Measurements from ENCODE around the gene RBM43. TPM values are rescaled to one million over a fixed set of nuclear protein-coding genes. Genes with fewer than 3 reads are reported as not detected.

Gene RBM43
- polyA plus RNA-seq, 1 donor (not counting 4 experiments of a cell fraction or from before 2014, with no cell fraction given): 2.7 TPM

DNA sequence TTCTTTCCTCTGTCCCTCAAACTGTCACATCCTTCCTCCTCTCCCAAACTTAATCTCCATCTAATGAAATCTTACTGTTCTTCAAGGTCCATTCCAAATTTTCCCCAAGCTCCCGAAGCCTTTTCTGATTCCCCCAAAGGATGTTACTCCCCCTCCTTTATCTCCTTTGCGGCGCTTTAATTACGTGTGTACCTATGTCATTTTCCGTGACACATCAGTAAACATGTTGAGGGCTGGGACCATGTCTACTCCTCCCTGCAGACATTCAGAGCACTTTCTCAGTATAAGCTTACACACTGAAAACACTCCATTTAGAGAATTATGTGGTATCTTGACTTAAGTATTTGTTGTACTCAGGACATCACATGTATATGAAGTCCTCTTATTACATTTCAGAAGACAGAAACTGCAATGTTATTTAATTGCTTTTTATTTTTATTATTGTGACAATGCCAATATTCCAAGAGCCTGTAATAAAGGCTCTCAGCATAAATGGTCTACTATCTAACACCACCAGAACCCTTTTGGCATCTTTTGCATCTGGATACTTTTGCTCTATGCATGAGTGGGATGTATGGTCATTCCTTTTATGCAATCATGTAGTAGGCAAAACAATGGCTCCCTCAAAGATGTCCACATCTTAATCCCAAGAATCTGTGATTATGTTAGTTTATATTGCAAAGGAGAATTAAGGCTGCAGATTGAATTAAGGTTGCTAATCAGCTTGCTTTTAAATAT is 26.0 kb upstream of the RBM43 start:
- Histone ChIP-seq H2AFZ (ENCODE audit: control insufficient read depth, low read length) (no peak overlapping the region), H3K9ac (ENCODE audit: control insufficient read depth, extremely low read depth, insufficient read depth, low read length) (no peak overlapping the region), H3K27ac (ENCODE audit: control insufficient read depth, insufficient read depth, low read length) (no peak overlapping the region), H3K36me3 (ENCODE audit: control insufficient read depth in 2 of 2, extremely low read depth in 1 of 2, insufficient read depth in 2 of 2, low read length in 2 of 2) (no peaks in the 10 kb centered on the region), H3K79me2 (ENCODE audit: control insufficient read depth, insufficient read depth, low read length) (no peaks in the 10 kb centered on the region), H3K9me1 (ENCODE audit: control insufficient read depth, extremely low read depth, insufficient read depth, low read length) (no peaks in the 10 kb centered on the region), H3K9me3 (ENCODE audit: control insufficient read depth, low read depth, low read length) (no peaks in the 10 kb centered on the region), H3K27me3 (ENCODE audit: control insufficient read depth, extremely low read depth, insufficient read depth, low read length) (no peaks in the 10 kb centered on the region), H3K4me1 (ENCODE audit: control insufficient read depth, extremely low read depth, insufficient read depth, low read length) (peaks cover 10% of the 10 kb centered on the region), H3K4me2 (ENCODE audit: control insufficient read depth, extremely low read depth, insufficient read depth, low read depth, low read length) (no peak overlapping the region), H4K20me1 (ENCODE audit: control insufficient read depth, extremely low read depth, insufficient read depth, low read length) (no peaks in the 10 kb centered on the region), H3K4me3 (ENCODE audit: control insufficient read depth in 2 of 3, extremely low read depth in 1 of 3, insufficient read depth in 2 of 3, low read depth in 1 of 3, low read length in 3 of 3) (no peak overlapping the region)
- no peak for DNase-seq (ENCODE audit: low read depth, low spot score)
- dilution Hi-C loops (cut with MboI; ENCODE audit: extremely low pct_ligation_motif_present, low sequenced_read_pairs): no loop called here
- TF ChIP-seq, protein P1, sequence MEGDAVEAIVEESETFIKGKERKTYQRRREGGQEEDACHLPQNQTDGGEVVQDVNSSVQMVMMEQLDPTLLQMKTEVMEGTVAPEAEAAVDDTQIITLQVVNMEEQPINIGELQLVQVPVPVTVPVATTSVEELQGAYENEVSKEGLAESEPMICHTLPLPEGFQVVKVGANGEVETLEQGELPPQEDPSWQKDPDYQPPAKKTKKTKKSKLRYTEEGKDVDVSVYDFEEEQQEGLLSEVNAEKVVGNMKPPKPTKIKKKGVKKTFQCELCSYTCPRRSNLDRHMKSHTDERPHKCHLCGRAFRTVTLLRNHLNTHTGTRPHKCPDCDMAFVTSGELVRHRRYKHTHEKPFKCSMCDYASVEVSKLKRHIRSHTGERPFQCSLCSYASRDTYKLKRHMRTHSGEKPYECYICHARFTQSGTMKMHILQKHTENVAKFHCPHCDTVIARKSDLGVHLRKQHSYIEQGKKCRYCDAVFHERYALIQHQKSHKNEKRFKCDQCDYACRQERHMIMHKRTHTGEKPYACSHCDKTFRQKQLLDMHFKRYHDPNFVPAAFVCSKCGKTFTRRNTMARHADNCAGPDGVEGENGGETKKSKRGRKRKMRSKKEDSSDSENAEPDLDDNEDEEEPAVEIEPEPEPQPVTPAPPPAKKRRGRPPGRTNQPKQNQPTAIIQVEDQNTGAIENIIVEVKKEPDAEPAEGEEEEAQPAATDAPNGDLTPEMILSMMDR (optimal IDR thresholded peaks at IDR 0.05 in 1 of 3, IDR thresholded peaks at IDR 0.05 in 1 of 3, conservative IDR thresholded peaks at IDR 0.05 in 1 of 3; ENCODE audit: extremely low read depth in 1 of 3, insufficient read depth in 2 of 3, low read length in 3 of 3): no peak
- TF ChIP-seq EZH2 (IDR thresholded peaks at IDR 0.05; ENCODE audit: low read length): no peak
- no peak for FAIRE-seq

DNA sequence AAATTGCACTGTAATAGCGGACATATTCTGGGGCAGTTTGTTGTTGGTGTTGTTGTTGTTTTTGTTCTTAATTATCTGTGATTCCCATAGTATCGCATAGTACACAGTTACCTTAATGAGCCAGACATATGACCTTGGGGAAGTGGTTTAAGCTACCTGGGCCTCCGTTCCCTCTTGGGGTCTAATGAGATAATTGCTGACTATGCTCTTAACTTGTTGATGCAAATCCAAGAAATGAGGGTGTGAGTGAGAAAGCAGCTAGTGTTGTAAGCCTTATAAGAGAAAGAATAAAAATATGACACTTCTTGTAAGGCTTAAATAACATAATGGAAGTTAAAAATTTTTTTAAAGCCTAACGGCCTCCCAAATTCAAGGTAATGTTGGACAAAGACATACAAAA is 20.7 kb upstream of the RBM43 start:
- H3K9ac ChIP-seq (ENCODE audit: control insufficient read depth, extremely low read depth, insufficient read depth, low read length): no peak overlapping the region
- FAIRE-seq (no peak), DNase-seq (ENCODE audit: low read depth, low spot score) (no peak)
- dilution Hi-C loops (cut with MboI; ENCODE audit: extremely low pct_ligation_motif_present, low sequenced_read_pairs): no loop called here
- H3K27ac ChIP-seq (ENCODE audit: control insufficient read depth, insufficient read depth, low read length): no peak overlapping the region
- no peaks in the 10 kb centered on the region for H3K9me1 ChIP-seq (ENCODE audit: control insufficient read depth, extremely low read depth, insufficient read depth, low read length)
- no peaks in the 10 kb centered on the region for H4K20me1 ChIP-seq (ENCODE audit: control insufficient read depth, extremely low read depth, insufficient read depth, low read length)
- H3K4me2 ChIP-seq (ENCODE audit: control insufficient read depth, extremely low read depth, insufficient read depth, low read depth, low read length): no peak overlapping the region
- no peak overlapping the region for H2AFZ ChIP-seq (ENCODE audit: control insufficient read depth, low read length)
- H3K27me3 ChIP-seq (ENCODE audit: control insufficient read depth, extremely low read depth, insufficient read depth, low read length): no peaks in the 10 kb centered on the region
- TF ChIP-seq EZH2 (IDR thresholded peaks at IDR 0.05; ENCODE audit: low read length): no peak
- TF ChIP-seq, protein P1 (optimal IDR thresholded peaks at IDR 0.05 in 1 of 3, IDR thresholded peaks at IDR 0.05 in 1 of 3, conservative IDR thresholded peaks at IDR 0.05 in 1 of 3; ENCODE audit: extremely low read depth in 1 of 3, insufficient read depth in 2 of 3, low read length in 3 of 3): no peak
- no peaks in the 10 kb centered on the region for H3K4me1 ChIP-seq (ENCODE audit: control insufficient read depth, extremely low read depth, insufficient read depth, low read length)
- H3K36me3 ChIP-seq (ENCODE audit: control insufficient read depth in 2 of 2, extremely low read depth in 1 of 2, insufficient read depth in 2 of 2, low read length in 2 of 2): no peaks in the 10 kb centered on the region
- no peaks in the 10 kb centered on the region for H3K79me2 ChIP-seq (ENCODE audit: control insufficient read depth, insufficient read depth, low read length)
- H3K4me3 ChIP-seq (ENCODE audit: control insufficient read depth in 2 of 3, extremely low read depth in 1 of 3, insufficient read depth in 2 of 3, low read depth in 1 of 3, low read length in 3 of 3): no peak overlapping the region
- no peaks in the 10 kb centered on the region for H3K9me3 ChIP-seq (ENCODE audit: control insufficient read depth, low read depth, low read length)
